Liver (tissue), 9 donors: ENCODE measurements around the gene CHI3L2. TPM values are rescaled to one million over a fixed set of nuclear protein-coding genes. Genes with fewer than 3 reads are reported as not detected.

ENCODE experiments used
- DNase-seq: peaks from one replicate; pipeline ENCODE4 v3.0.0-alpha.2; 2017; ENCODE audit warnings: low spot score
- H3K27ac ChIP-seq, 2 donors: one replicate each; pipeline ENCODE4 v1.7.0; 2013; ENCODE audit warnings: inconsistent platforms in 2 of 2, low read length in 2 of 2, control low read depth in 1 of 2, low read depth in 1 of 2, mild to moderate bottlenecking in 1 of 2
- H3K27me3 ChIP-seq, 4 donors: one replicate each; pipeline versions ENCODE4 v1.6.1 to v1.7.0; 2013; ENCODE audit warnings: low read length in 3 of 4, inconsistent platforms in 1 of 4, mild to moderate bottlenecking in 1 of 4, moderate library complexity in 1 of 4; ENCODE audit not compliant: control insufficient read depth in 4 of 4, insufficient read depth in 4 of 4
- H3K36me3 ChIP-seq, 4 donors: one replicate each; pipeline versions ENCODE4 v1.6.1 to v1.7.0; 2013; ENCODE audit warnings: low read length in 3 of 4, mild to moderate bottlenecking in 3 of 4, low read depth in 1 of 4, moderate library complexity in 1 of 4; ENCODE audit not compliant: control insufficient read depth in 4 of 4, insufficient read depth in 3 of 4
- H3K4me1 ChIP-seq, 4 donors: one replicate each; pipeline versions ENCODE4 v1.6.1 to v1.7.0; 2013; ENCODE audit warnings: low read length in 3 of 4, mild to moderate bottlenecking in 3 of 4, moderate library complexity in 1 of 4; ENCODE audit not compliant: control insufficient read depth in 4 of 4, insufficient read depth in 4 of 4
- H3K4me3 ChIP-seq, 3 donors: one replicate each; pipeline versions ENCODE4 v1.6.1 to v1.7.0; 2013; ENCODE audit warnings: low read length in 3 of 3, control low read depth in 1 of 3, low read depth in 1 of 3, mild to moderate bottlenecking in 1 of 3
- H3K9ac ChIP-seq, 2 donors: one replicate each; pipeline ENCODE4 v1.7.0; 2013; ENCODE audit warnings: low read length in 2 of 2, mild to moderate bottlenecking in 2 of 2, moderate library complexity in 2 of 2, control low read depth in 1 of 2, low read depth in 1 of 2
- H3K9me3 ChIP-seq, 4 donors: one replicate each; pipeline versions ENCODE4 v1.6.1 to v1.7.0; 2013; ENCODE audit warnings: low read length in 3 of 4; ENCODE audit not compliant: control insufficient read depth in 4 of 4
- ATF3 ChIP-seq: IDR thresholded peaks from 2 replicates; pipeline ENCODE4 v1.6.1; 2016; ENCODE audit warnings: antibody characterized with exemption
- CTCF ChIP-seq: fragments of 150-350 bp; IDR thresholded peaks from 2 replicates; pipeline ENCODE4 v1.5.1; 2017; ENCODE audit warnings: improper control_type of control experiment, low read depth, low read length; ENCODE audit not compliant: missing input control
- EGR1 ChIP-seq, 2 donors: IDR thresholded peaks; 2 replicates each; pipeline ENCODE4 v1.6.1; 2016 to 2018; ENCODE audit warnings: antibody characterized with exemption in 2 of 2, low read depth in 2 of 2
- FOXA1 ChIP-seq: IDR thresholded peaks from 2 replicates; pipeline ENCODE4 v1.6.1; 2016; ENCODE audit warnings: antibody characterized with exemption
- FOXA2 ChIP-seq: IDR thresholded peaks from 2 replicates; pipeline ENCODE4 v1.6.1; 2016; ENCODE audit warnings: antibody characterized with exemption
- GABPA ChIP-seq, 2 donors: IDR thresholded peaks in 1 of 2; conservative IDR thresholded peaks in 1 of 2; 2 replicates each; pipeline ENCODE4 v1.6.1; 2016; ENCODE audit warnings: antibody characterized with exemption in 2 of 2, mild to moderate bottlenecking in 1 of 2, moderate library complexity in 1 of 2
- HNF4A ChIP-seq, 2 donors: conservative IDR thresholded peaks; 2 replicates each; pipeline ENCODE4 v1.6.1; 2016; ENCODE audit warnings: antibody characterized with exemption in 2 of 2, mild to moderate bottlenecking in 2 of 2
- HNF4G ChIP-seq: IDR thresholded peaks from 2 replicates; pipeline ENCODE4 v1.6.1; 2016; ENCODE audit warnings: antibody characterized with exemption
- JUND ChIP-seq, 2 donors: IDR thresholded peaks; 2 replicates each; pipeline ENCODE4 v1.6.1; 2016; ENCODE audit warnings: antibody characterized with exemption in 2 of 2
- MAX ChIP-seq: IDR thresholded peaks from 2 replicates; pipeline ENCODE4 v1.6.1; 2016; ENCODE audit warnings: antibody characterized with exemption
- NR2F2 ChIP-seq: IDR thresholded peaks from 2 replicates; pipeline ENCODE4 v1.6.1; 2016; ENCODE audit warnings: antibody characterized with exemption
- RAD21 ChIP-seq, 2 donors: IDR thresholded peaks; 2 replicates each; pipeline ENCODE4 v1.6.1; 2016; ENCODE audit warnings: antibody characterized with exemption in 2 of 2, mild to moderate bottlenecking in 2 of 2
- REST ChIP-seq: IDR thresholded peaks from 2 replicates; pipeline ENCODE4 v1.6.1; 2016; ENCODE audit warnings: antibody characterized with exemption, mild to moderate bottlenecking
- RXRA ChIP-seq, 2 donors: IDR thresholded peaks; 2 replicates each; pipeline ENCODE4 v1.6.1; 2017 to 2018; ENCODE audit warnings: antibody characterized with exemption in 2 of 2, mild to moderate bottlenecking in 1 of 2
- SP1 ChIP-seq: IDR thresholded peaks from 2 replicates; pipeline ENCODE4 v1.6.1; 2018; ENCODE audit warnings: antibody characterized with exemption, mild to moderate bottlenecking
- TAF1 ChIP-seq: conservative IDR thresholded peaks from 2 replicates; pipeline ENCODE4 v1.6.1; 2016; ENCODE audit warnings: antibody characterized with exemption, mild to moderate bottlenecking
- YY1 ChIP-seq: IDR thresholded peaks from 2 replicates; pipeline ENCODE4 v1.6.1; 2016; ENCODE audit warnings: antibody characterized with exemption, mild to moderate bottlenecking
- ZBTB33 ChIP-seq: IDR thresholded peaks from 2 replicates; pipeline ENCODE4 v1.6.1; 2016; ENCODE audit warnings: antibody characterized with exemption
- WGBS: extraction: QIAGEN DNeasy Blood & Tissue Kit; methylation state at CpG from one replicate; pipeline ENCODE4 v1.1.7; 2013; 5-methylcytosine and 5-hydroxymethylcytosine counted together
- polyA plus RNA-seq, 2 donors: library from polyadenylated mRNA; stranded (reverse) in 1 of 2; unstranded in 1 of 2; fragments of 200-250 nt in 1 of 2; fragments of >200 nt in 1 of 2; fragmentation: Nextera tagmentation in 1 of 2; extraction: Ambion mirVana in 1 of 2; gene quantifications; one replicate each; pipeline versions ENCODE4 v1.2.1 to v1.2.3, GENCODE V29; 2013 to 2015
- total RNA-seq, 2 donors: library from RNA; depleted of rRNA; stranded (reverse); fragments of >200 nt; gene quantifications; one replicate each; pipeline ENCODE4 v1.2.3, GENCODE V29; 2014
- donor health status: healthy.
- donor health status: healthy.
- donor health status: healthy.
- donor health status: healthy.
- donor health status: healthy.

Gene CHI3L2
- total and polyA plus RNA-seq, 4 donors = 0.07 to 0.32 (median 0.24) TPM

GRCh38 chr1:111249960-111250359 lies 22.4 kb downstream of the CHI3L2 start:
- no peak for DNase-seq
- Histone ChIP-seq H3K9me3 (no peaks in the 10 kb centered on the region), H3K36me3 (no peaks in the 10 kb centered on the region), H3K9ac (no peak overlapping the region), H3K4me1 (no peaks in the 10 kb centered on the region), H3K4me3 (no peak overlapping the region), H3K27ac (no peak overlapping the region), H3K27me3 (no peaks in the 10 kb centered on the region)
- TF ChIP-seq GABPA (IDR thresholded peaks at IDR 0.05 in 1 of 2, conservative IDR thresholded peaks at IDR 0.05 in 1 of 2) (no peak), HNF4A (conservative IDR thresholded peaks at IDR 0.05) (no peak), ZBTB33 (no peak), JUND (IDR thresholded peaks at IDR 0.05) (no peak), FOXA2 (no peak), REST (no peak), SP1 (no peak), RAD21 (IDR thresholded peaks at IDR 0.05) (no peak), NR2F2 (no peak), HNF4G (no peak), CTCF (no peak), ATF3 (no peak), TAF1 (no peak), EGR1 (IDR thresholded peaks at IDR 0.05; ENCODE audit: low read depth in 2 of 2) (no peak), FOXA1 (no peak), MAX (no peak), RXRA (IDR thresholded peaks at IDR 0.05) (no peak), YY1 (no peak)
- 85% methylated on average over 4 of the region's 4 CpGs for WGBS
